ENCODE results near the gene DLGAP1. TPM values are rescaled to one million over a fixed set of nuclear protein-coding genes. Genes with fewer than 3 reads are reported as not detected.
"Not testable (repeated sequence)": the region's sequence is repeated elsewhere in the genome, so short reads cannot be mapped to it uniquely, and the experiment has no call there.

DLGAP1 gene
- total RNA-seq, 2 experiments from 2014 or later: not detected

GRCh38 chr18:3482258-3482657, 972.8 kb downstream of the DLGAP1 start:
- POLR2A ChIA-PET: no interaction called here
- DNase-seq: no peak
- no peaks in the 10 kb centered on the region for H3K4me1 Mint-ChIP-seq
- H3K27ac Mint-ChIP-seq: no peak overlapping the region
- ATAC-seq (ENCODE audit: low read depth): no peak
- H3K9me3 Mint-ChIP-seq: no peaks in the 10 kb centered on the region
- no peaks in the 10 kb centered on the region for H3K36me3 Mint-ChIP-seq
- H3K4me3 Mint-ChIP-seq: no peak overlapping the region
- peaks cover 8% of the 10 kb centered on the region for H3K27me3 Mint-ChIP-seq

- DNase-seq: no peak
- POLR2A ChIA-PET: no interaction called here
These were observed 973.4 kb downstream of the DLGAP1 start for GRCh38 chr18:3481696-3482210.

DNA sequence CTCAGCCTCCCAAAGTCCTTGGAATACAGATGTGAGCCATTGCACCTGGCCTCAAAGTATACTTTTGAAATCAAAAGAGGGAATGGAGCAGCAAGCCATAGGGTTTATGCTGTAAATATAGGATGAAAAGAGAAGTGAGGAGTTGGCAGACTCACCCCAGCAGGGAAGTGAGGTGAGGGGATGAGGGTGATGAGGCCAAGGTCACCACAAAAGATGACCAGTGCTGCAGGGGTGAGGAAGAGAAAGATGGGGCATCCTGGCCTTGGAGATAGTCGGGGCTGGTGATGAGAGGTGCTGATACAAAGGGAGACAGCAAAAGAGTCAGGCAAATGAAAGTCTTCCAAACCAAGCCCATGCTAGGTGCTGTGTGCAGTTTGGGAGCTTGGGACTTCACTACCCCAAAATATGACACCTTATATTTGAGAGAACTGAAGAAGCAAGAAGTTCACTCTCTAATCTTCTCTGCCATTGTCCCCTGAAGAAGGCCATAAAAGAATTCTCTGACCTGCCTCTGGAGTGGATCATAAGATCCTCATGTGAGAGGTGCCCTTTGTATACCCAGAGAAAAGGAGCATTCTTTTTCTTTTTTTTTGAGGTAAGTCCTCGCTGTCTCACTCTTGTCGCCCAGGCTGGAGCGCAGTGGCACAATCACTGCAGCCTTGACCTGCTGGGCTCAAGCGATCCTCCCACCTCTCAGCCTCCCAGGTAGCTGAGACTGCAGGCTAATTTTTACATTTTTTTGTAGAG, 974.1 kb downstream of the DLGAP1 start:
- POLR2A ChIA-PET: no interaction called here
- Mint-ChIP-seq H3K9me3 (no peaks in the 10 kb centered on the region), H3K27me3 (peaks cover 8% of the 10 kb centered on the region)

More at GRCh38 chr18:3481696-3482210, 973.4 kb downstream of the DLGAP1 start:
- H3K27ac Mint-ChIP-seq: no peak overlapping the region
- H3K36me3 Mint-ChIP-seq: no peaks in the 10 kb centered on the region
- H3K4me3 Mint-ChIP-seq: no peak overlapping the region
- H3K27me3 Mint-ChIP-seq: peaks cover 8% of the 10 kb centered on the region
- no peak for ATAC-seq (ENCODE audit: low read depth)
- no peaks in the 10 kb centered on the region for H3K9me3 Mint-ChIP-seq
- H3K4me1 Mint-ChIP-seq: no peaks in the 10 kb centered on the region

GRCh38 chr18:3479978-3480509, 975.1 kb downstream of the DLGAP1 start:
- DNase-seq (no peak), ATAC-seq (ENCODE audit: low read depth) (no peak)
- Mint-ChIP-seq H3K4me1 (no peaks in the 10 kb centered on the region), H3K4me3 (no peak overlapping the region), H3K36me3 (no peaks in the 10 kb centered on the region), H3K27me3 (peaks cover 8% of the 10 kb centered on the region), H3K9me3 (no peaks in the 10 kb centered on the region), H3K27ac (no peak overlapping the region)
- POLR2A ChIA-PET: no interaction called here

More for the DNA sequence above, 974.1 kb downstream of the DLGAP1 start:
- no peak overlapping the region for H3K4me3 Mint-ChIP-seq
- H3K27ac Mint-ChIP-seq: no peak overlapping the region
- no peak for DNase-seq
- no peaks in the 10 kb centered on the region for H3K4me1 Mint-ChIP-seq
- H3K36me3 Mint-ChIP-seq: no peaks in the 10 kb centered on the region
- no peak for ATAC-seq (ENCODE audit: low read depth)

DNA sequence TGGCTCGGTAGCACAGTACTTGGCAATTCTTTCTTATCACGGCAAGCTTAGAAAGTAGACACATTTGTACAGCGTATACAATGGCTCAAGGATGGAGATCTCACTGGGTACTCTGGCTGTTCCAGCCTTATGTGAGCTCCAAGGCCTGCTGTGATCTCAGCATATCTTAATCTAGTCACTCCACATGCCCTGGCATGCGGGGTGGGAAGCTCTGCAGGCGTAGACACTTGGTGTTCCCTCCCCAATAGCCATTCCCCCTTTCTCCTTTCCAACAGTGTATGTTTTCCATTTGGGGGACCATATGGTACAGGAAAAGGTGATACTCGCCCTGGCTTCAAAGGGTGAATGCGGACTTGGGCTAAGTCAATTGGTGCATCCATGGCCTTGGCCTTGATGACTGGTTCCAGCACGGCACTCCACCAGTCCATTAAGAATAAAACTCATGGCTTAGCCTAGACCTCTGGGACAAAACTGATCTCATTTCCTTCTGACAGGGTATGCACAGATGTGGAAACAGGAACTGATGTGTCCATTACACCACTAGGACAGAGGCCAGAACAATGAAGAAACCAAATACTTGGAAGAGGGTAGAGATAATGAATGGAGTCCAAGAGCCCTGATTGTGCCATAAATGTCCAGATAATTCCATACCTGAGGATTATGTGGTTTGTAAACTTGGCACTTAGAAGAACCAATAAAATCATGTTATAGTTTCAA, 976.7 kb downstream of the DLGAP1 start:
- H3K9me3 Mint-ChIP-seq: no peaks in the 10 kb centered on the region
- no peaks in the 10 kb centered on the region for H3K36me3 Mint-ChIP-seq
- DNase-seq: no peak
- POLR2A ChIA-PET: no interaction called here
- no peak overlapping the region for H3K27ac Mint-ChIP-seq
- no peak for ATAC-seq (ENCODE audit: low read depth)
- H3K4me1 Mint-ChIP-seq: no peaks in the 10 kb centered on the region
- peaks cover 8% of the 10 kb centered on the region for H3K27me3 Mint-ChIP-seq
- no peak overlapping the region for H3K4me3 Mint-ChIP-seq

- ATAC-seq (ENCODE audit: low read depth) (no peak), DNase-seq (no peak)
- Mint-ChIP-seq H3K27ac (no peak overlapping the region), H3K4me3 (no peak overlapping the region), H3K9me3 (no peaks in the 10 kb centered on the region), H3K4me1 (peaks cover 1% of the 10 kb centered on the region), H3K36me3 (no peaks in the 10 kb centered on the region), H3K27me3 (no peaks in the 10 kb centered on the region)
- POLR2A ChIA-PET: no interaction called here
These were observed 982.2 kb downstream of the DLGAP1 start for GRCh38 chr18:3472681-3473544.

- H3K4me3 Mint-ChIP-seq; H3K4me1 Mint-ChIP-seq; H3K27me3 Mint-ChIP-seq; DNase-seq; H3K36me3 Mint-ChIP-seq; H3K9me3 Mint-ChIP-seq; H3K27ac Mint-ChIP-seq; ATAC-seq (ENCODE audit: low read depth): not testable (repeated sequence)
- POLR2A ChIA-PET: interaction anchor here (1.1 kb wide), 1 partner anchor 110 kb away, joined by 5 read pairs; no protein-coding TSS in a partner anchor
These were observed 983.0 kb downstream of the DLGAP1 start for GRCh38 chr18:3472121-3472520.

DNA sequence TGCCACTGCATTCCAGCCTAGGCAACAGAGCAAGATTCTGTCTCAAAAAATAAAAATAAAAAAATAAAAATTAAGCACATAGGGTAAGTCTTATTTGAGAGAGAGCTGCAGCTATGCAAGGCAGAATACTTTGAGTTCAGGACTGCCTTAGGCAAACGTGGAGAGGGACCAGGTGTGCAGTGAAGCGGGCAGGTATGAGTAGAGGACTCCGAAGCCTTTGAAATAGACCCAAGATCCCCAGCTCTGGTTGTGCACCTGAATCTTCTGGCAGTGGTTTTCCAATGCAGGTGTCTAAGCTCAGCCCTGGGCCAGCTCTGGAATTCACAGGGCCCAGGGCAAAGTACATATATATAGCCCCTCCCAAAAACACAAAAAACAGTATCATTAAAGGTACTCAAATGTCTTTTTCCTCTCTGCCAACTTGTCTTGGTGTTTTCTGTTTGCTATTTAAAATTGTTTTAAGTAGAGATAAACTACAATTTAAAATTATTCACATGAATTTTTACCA, 983.9 kb downstream of the DLGAP1 start:
- POLR2A ChIA-PET: interaction anchor here (1.1 kb wide), 1 partner anchor 109 kb away, joined by 5 read pairs; no protein-coding TSS in a partner anchor
- ATAC-seq (ENCODE audit: low read depth) (no peak), DNase-seq (no peak)
- no peaks in the 10 kb centered on the region for H3K27me3 Mint-ChIP-seq
- H3K4me1 Mint-ChIP-seq: peaks cover 11% of the 10 kb centered on the region
- no peak overlapping the region for H3K27ac Mint-ChIP-seq
- no peaks in the 10 kb centered on the region for H3K36me3 Mint-ChIP-seq
- H3K9me3 Mint-ChIP-seq: no peaks in the 10 kb centered on the region
- no peak overlapping the region for H3K4me3 Mint-ChIP-seq

DNA sequence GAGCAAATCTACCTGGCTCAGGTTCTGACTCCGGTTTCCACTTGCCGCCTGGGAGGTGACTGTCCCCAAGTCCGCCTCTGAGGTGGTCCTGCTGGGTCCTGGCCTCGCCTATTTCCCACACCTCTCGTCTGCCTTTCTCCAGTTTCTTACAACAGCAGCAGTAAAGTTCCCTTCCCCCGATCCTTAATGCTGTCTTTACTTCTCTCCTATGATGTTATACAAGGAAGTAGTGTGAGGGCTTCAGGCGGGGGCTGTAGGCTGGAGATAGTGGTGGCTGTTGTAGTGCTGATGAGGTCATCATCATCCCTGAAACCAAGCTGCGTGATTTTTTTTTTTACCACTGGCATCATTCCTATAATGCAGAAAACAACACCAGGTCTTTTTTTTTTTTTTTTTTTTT, 986.3 kb downstream of the DLGAP1 start:
- POLR2A ChIA-PET: no interaction called here
- peaks cover 11% of the 10 kb centered on the region for H3K4me1 Mint-ChIP-seq
- no peaks in the 10 kb centered on the region for H3K27me3 Mint-ChIP-seq
- DNase-seq (no peak), ATAC-seq (ENCODE audit: low read depth) (no peak)
- no peaks in the 10 kb centered on the region for H3K9me3 Mint-ChIP-seq
- no peak overlapping the region for H3K4me3 Mint-ChIP-seq
- H3K36me3 Mint-ChIP-seq: no peaks in the 10 kb centered on the region
- no peak overlapping the region for H3K27ac Mint-ChIP-seq

DNA sequence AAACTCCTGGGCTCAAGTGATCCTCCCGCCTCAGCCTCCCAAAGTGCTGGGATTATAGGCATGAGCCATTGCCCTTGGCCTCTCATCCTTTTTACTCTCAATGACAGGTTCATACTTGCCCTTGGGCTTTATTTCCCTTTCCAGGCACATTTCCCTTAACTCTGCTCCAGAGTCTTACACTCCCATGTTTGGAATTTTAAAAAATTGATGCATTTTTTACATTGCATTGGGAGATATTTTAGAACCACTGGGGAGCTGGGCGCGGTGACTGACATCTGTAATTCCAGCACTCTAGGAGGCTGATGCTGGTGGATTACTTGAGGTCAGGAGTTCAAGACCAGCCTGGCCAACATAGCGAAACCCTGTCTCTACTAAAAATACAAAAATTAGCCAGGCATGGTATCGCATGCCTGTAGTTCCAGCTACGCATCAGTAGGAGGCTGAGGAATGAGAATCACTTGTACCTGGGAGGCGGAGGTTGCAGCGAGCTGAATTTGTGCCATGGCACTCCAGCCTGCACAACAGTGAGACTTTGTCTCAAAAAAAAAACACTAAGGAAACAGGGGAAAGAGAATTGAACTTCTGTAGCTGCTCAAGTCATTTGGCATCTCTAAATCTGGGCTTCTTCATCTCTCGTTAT, 986.9 kb downstream of the DLGAP1 start:
- no peaks in the 10 kb centered on the region for H3K36me3 Mint-ChIP-seq

DNA sequence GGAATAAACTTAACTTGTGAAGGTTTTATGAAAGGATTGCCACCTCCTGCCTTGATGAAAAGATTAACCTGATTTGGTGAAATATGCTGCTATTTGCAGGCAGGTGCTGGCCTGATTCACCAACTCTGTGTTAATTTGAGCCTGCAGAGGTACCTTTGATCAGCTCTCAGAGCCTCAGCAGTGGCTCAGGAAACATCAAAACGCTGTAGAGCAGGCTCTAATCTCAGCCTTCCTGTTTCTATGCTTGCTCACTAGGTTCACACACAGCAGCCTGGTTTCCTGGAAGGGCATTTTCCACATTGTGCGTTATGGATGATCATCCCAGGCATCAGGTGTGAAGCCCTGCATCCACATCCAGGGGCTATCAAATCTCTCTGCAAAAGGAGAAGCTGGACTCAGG, 988.2 kb downstream of the DLGAP1 start:
- DNase-seq (no peak), ATAC-seq (ENCODE audit: low read depth) (no peak)
- Mint-ChIP-seq H3K4me1 (peaks cover 10% of the 10 kb centered on the region), H3K27ac (no peak overlapping the region), H3K9me3 (peaks cover 4% of the 10 kb centered on the region), H3K36me3 (peaks cover 3% of the 10 kb centered on the region), H3K27me3 (peaks cover 5% of the 10 kb centered on the region), H3K4me3 (no peak overlapping the region)
- POLR2A ChIA-PET: interaction anchor here (1.3 kb wide), 1 partner anchor 19 kb away, joined by 3 read pairs; no protein-coding TSS in a partner anchor

More for the DNA sequence above, 986.9 kb downstream of the DLGAP1 start:
- Mint-ChIP-seq H3K27ac (no peak overlapping the region), H3K4me3 (no peak overlapping the region), H3K27me3 (peaks cover 2% of the 10 kb centered on the region), H3K4me1 (peaks cover 11% of the 10 kb centered on the region), H3K9me3 (no peaks in the 10 kb centered on the region)
- ATAC-seq (ENCODE audit: low read depth) (no peak), DNase-seq (no peak)
- POLR2A ChIA-PET: no interaction called here

DNA sequence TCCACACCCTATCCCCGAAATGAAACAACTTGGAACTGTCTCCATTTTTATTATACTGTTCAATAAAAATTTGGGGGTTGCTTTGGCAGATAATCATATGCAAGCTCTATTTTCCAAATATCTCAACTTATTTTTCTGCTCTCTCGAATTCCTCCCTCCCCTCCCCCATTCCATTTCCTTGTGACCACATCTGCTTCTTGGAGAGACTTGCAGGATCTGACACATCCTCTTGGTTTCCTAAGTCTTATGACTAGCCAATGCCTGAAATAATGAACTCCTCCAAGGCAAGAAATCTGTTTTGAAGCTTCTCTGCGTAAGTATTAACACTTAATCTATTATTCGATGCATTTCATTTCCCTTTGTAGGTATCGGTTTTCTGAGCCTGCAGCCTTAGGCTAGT, 989.1 kb downstream of the DLGAP1 start:
- Mint-ChIP-seq H3K27ac (no peak overlapping the region), H3K4me3 (no peak overlapping the region), H3K36me3 (peaks cover 5% of the 10 kb centered on the region), H3K27me3 (peaks cover 5% of the 10 kb centered on the region), H3K9me3 (peaks cover 4% of the 10 kb centered on the region), H3K4me1 (peaks cover 10% of the 10 kb centered on the region)
- DNase-seq (no peak), ATAC-seq (ENCODE audit: low read depth) (no peak)
- POLR2A ChIA-PET: interaction anchor here (1.3 kb wide), 1 partner anchor 18 kb away, joined by 3 read pairs; no protein-coding TSS in a partner anchor
